HG03039 (cell line): ENCODE results near the gene MED29.
"Not testable (repeated sequence)": the region's sequence is repeated elsewhere in the genome, so short reads cannot be mapped to it uniquely, and the experiment has no call there.

Source experiments
- ATAC-seq: cut with Tn5 transposase; IDR thresholded peaks from one replicate; pipeline ENCODE4 v1.9.1; 2021; ENCODE audit warnings: mild to moderate bottlenecking, moderate library complexity; ENCODE audit not compliant: unreplicated experiment

MED29 gene

DNA sequence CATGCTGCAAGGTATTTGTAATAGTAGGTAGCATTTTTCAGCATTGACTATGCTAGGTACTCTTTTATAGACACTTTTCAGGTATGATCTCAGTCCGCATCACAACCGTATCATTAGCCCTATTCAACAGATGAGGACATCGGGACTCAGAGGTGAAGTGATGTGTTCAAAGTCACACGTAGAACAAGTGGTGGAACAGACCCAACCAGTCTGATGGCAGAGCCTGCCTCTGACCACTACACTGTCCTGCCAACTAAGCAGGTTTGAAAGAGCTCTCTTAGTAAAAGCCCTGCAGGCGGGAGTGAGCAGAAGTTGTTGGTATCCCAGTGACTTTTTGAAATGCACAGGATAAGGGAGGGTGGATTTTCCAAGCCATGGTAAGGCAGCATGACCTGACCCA is 20.4 kb upstream of the MED29 start:
- no peak for ATAC-seq

GRCh38 chr19:39372047-39372802 is 19.0 kb upstream of the MED29 start:
- no peak for ATAC-seq

- no peak for ATAC-seq
These were observed 18.2 kb upstream of the MED29 start for GRCh38 chr19:39372941-39373340.

DNA sequence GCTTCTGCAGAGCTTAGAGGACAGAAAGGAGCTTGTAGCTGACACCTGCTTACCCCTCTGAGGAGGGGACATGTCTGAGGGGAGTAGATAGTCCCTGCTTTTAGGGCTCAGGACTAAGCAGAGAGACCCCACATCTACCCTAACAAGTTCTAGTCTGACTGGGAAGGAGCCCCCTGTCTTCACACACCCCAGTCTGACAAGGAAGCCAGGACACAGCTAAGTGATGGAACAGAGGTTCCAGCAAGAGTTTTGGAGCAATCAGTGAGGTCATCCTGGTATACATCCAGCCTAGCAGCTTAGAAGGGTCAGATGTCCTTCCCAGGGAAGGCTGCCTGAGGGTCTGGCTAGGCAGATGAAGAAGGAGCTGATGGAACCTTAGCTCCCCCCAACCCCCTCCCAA is 15.2 kb upstream of the MED29 start:
- ATAC-seq = no peak

GRCh38 chr19:39377373-39378362 is 13.5 kb upstream of the MED29 start:
- ATAC-seq = no peak

DNA sequence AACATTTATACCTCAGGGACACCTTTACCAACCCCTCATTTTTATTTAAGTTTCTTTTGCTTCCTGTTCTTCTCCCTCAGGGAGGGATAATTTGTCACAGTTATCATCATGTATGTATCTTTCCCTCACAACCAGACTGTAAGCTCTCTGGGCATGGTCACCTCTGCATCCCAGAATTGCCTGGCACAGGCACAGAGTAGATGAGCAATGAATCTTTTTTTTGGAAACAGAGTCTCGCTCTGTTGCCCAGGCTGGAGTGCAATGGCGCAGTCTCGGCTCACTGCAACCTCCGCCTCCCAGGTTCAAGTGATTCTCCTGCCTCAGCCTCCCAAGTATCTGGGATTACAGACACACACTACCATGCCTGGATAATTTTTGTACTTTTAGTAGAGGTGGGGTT is 11.8 kb upstream of the MED29 start:
- ATAC-seq = not testable (repeated sequence)

GRCh38 chr19:39379865-39380396 is 11.2 kb upstream of the MED29 start:
- ATAC-seq = no peak

DNA sequence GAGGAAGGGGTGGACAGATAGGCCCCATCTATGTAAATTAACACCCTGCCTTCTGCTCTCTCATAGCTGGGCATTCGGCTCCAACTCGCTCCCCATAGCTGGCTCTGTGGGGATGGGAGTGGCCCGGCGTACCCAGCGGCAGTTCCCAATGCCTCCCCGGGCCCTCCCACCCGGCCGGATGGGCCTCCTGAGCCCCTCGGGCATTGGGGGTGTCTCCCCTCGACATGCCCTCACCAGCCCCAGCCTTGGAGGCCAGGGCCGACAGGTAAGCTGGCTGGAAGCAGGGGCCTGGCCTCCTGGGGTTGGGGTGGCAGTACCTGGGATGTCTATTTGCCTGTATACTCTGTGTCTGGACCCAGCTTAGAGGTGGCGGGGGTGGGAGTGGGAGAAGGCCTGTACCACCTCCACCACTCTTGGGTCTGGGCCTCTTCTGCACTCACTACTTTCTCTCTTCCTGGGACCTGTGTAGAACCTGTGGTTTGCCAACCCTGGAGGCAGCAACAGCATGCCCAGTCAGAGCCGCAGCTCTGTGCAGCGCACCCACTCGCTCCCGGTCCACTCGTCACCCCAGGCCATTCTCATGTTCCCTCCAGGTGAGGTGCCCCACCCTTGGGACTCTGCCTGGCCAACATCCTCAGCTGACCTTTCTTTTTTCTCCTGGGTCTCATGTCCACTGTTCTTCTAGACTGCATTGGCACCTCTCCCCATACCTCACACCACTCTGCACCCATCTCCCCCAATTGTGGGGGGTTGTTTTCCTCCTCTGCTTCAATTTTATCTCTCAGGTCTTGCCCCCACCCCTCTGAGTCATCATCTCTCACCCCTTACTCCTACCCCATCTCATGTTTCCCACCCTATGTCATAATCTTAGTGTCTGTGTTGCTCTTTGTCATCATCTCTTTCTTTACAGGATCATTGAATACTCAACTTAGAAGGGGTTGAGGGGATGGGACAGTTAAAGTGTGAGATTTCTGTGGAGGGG is 10.4 kb upstream of the MED29 start:
- no peak for ATAC-seq

- ATAC-seq = no peak
These were observed 9.1 kb upstream of the MED29 start for GRCh38 chr19:39381910-39382611.

- ATAC-seq = no peak
These were observed 8.0 kb upstream of the MED29 start for GRCh38 chr19:39382991-39383828.

GRCh38 chr19:39384839-39385568 is 6.2 kb upstream of the MED29 start:
- ATAC-seq = no peak

DNA sequence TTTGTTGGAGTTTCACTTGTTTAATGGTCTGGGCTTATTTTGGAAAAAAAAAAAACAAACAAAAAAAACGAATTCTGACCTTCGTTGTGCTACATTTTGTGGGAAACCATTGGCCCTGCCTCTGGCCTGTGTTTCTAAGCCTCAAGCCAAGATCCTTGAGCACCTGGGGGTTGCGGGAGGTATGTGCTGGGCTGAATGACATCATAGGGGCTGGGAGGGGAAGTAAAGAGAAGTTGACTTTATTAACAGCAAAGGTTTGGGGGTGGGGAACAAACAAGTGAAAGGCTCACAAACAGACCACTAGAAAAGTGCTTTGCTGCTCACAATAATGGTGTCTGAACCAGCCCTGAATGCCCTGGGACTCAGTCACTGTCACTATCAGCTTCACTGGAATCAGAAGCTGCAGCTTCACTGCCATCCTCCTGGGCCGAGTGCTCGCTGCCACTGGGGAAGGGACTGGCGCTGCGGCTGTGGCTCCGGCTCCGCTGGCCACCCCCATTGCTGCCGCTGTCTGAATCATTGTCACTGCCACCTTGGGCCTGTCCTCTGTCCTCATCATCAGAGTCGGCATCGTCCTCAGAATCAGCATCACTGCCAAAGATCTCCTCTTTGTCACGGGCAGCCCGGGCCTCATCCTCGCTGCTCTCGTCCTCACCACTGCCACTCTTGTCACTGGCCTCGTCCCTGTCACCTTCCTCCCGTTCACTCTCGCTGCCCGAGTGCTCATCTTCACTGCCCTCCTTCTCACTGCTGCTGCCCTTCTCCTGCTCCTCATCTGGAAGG is 5.4 kb upstream of the MED29 start:
- ATAC-seq = no peak

DNA sequence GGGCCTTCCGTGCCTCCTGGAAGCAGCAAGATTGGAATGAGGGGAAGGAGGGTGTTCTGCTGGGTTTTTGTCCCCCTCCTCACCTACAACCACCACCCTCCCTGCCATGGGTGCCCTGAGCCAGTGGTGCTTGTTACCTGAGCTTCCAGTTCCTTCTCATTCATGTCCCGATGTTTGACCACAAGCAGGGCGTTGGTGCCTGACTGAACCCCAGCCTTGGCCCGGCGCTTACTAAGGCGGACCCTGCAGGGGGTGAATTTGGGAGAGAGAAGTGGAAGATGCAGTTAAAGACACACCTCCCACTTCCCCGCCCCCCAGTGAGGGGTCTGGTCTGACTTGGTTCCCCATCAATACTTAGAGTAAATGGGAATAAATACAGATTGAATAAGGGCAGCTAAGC is 4.6 kb upstream of the MED29 start:
- no peak for ATAC-seq

GRCh38 chr19:39388657-39389056 is 2.5 kb upstream of the MED29 start:
- no peak for ATAC-seq

- no peak for ATAC-seq
These were observed 1.4 kb upstream of the MED29 start for GRCh38 chr19:39389631-39390414.

DNA sequence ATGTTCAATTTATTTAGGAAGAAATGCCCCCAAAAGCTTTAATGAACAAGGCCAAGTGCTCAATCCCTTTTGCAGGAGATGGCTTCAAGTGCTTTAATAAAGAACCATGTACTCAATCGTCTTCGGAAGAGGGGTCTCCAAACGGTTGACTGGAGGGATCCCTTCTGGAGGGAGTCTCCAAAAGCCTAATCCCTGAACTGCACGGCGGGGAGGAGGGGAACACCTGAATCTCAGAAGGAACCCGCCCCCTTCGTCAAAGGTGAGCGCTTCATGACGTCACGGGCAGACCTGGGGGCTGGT is 777 bp upstream of the MED29 start:
- ATAC-seq = no peak
